Activated T-cell treated with anti-CD3 and anti-CD28 coated beads, Interleukin-2, amount 50 U/mL, for 24 hours (primary cell): ENCODE measurements around the gene HNRNPLL.
"Not testable (repeated sequence)": the region's sequence is repeated elsewhere in the genome, so short reads cannot be mapped to it uniquely, and the experiment has no call there.

Experiments used
- DNase-seq: peaks from one replicate; pipeline ENCODE4 v3.0.0-alpha.2; 2020
- H3K27ac Mint-ChIP-seq: 2 replicates; pipeline ENCODE4 v1.8.0; 2020; ENCODE audit warnings: mild to moderate bottlenecking, mixed read lengths
- H3K27me3 Mint-ChIP-seq: 2 replicates; pipeline ENCODE4 v1.8.0; 2020; ENCODE audit warnings: mixed read lengths
- H3K36me3 Mint-ChIP-seq: 2 replicates; pipeline ENCODE4 v1.8.0; 2020; ENCODE audit warnings: low read depth, mixed read lengths
- H3K4me1 Mint-ChIP-seq: 2 replicates; pipeline ENCODE4 v1.8.0; 2020; ENCODE audit warnings: low read depth, mixed read lengths
- H3K4me3 Mint-ChIP-seq: 2 replicates; pipeline ENCODE4 v1.8.0; 2020; ENCODE audit warnings: mild to moderate bottlenecking, moderate library complexity, mixed read lengths
- H3K9me3 Mint-ChIP-seq: 2 replicates; pipeline ENCODE4 v1.8.0; 2020; ENCODE audit warnings: mixed read lengths

The HNRNPLL gene

GRCh38 chr2:38560092-38560491 lies 42.6 kb downstream of the HNRNPLL start:
- no peaks in the 10 kb centered on the region for H3K9me3 Mint-ChIP-seq
- H3K4me3 Mint-ChIP-seq: no peak overlapping the region
- H3K27ac Mint-ChIP-seq: no peak overlapping the region
- peaks cover 51% of the 10 kb centered on the region for H3K36me3 Mint-ChIP-seq
- DNase-seq: no peak
- H3K4me1 Mint-ChIP-seq: peaks cover 1% of the 10 kb centered on the region
- H3K27me3 Mint-ChIP-seq: no peaks in the 10 kb centered on the region

- DNase-seq: no peak
- H3K27me3 Mint-ChIP-seq: no peaks in the 10 kb centered on the region
- H3K36me3 Mint-ChIP-seq: peaks cover 36% of the 10 kb centered on the region
- H3K27ac Mint-ChIP-seq: no peak overlapping the region
- H3K9me3 Mint-ChIP-seq: no peaks in the 10 kb centered on the region
- no peak overlapping the region for H3K4me3 Mint-ChIP-seq
- H3K4me1 Mint-ChIP-seq: peaks cover 3% of the 10 kb centered on the region
Observed at GRCh38 chr2:38557981-38558380, 44.7 kb downstream of the HNRNPLL start.

- no peak for DNase-seq
- no peak overlapping the region for H3K4me3 Mint-ChIP-seq
- H3K27me3 Mint-ChIP-seq: no peaks in the 10 kb centered on the region
- peaks cover 10% of the 10 kb centered on the region for H3K4me1 Mint-ChIP-seq
- peaks cover 35% of the 10 kb centered on the region for H3K36me3 Mint-ChIP-seq
- no peaks in the 10 kb centered on the region for H3K9me3 Mint-ChIP-seq
- H3K27ac Mint-ChIP-seq: no peak overlapping the region
Observed at GRCh38 chr2:38557217-38557616, 45.5 kb downstream of the HNRNPLL start.

GRCh38 chr2:38556006-38556801 lies 46.5 kb downstream of the HNRNPLL start:
- Mint-ChIP-seq H3K27ac (no peak overlapping the region), H3K4me1 (peaks cover 18% of the 10 kb centered on the region), H3K4me3 (no peak overlapping the region), H3K27me3 (no peaks in the 10 kb centered on the region), H3K36me3 (peaks cover 26% of the 10 kb centered on the region), H3K9me3 (no peaks in the 10 kb centered on the region)
- no peak for DNase-seq

- Mint-ChIP-seq H3K27ac (no peak overlapping the region), H3K9me3 (no peaks in the 10 kb centered on the region)
Observed at GRCh38 chr2:38554973-38555595, 47.6 kb downstream of the HNRNPLL start.

GRCh38 chr2:38553554-38553953 lies 49.2 kb downstream of the HNRNPLL start:
- H3K36me3 Mint-ChIP-seq: peaks cover 11% of the 10 kb centered on the region
- H3K27ac Mint-ChIP-seq: no peak overlapping the region
- no peak overlapping the region for H3K4me3 Mint-ChIP-seq
- H3K4me1 Mint-ChIP-seq: peaks cover 21% of the 10 kb centered on the region
- no peak for DNase-seq
- no peaks in the 10 kb centered on the region for H3K9me3 Mint-ChIP-seq
- no peaks in the 10 kb centered on the region for H3K27me3 Mint-ChIP-seq

More at GRCh38 chr2:38554973-38555595, 47.6 kb downstream of the HNRNPLL start:
- H3K4me3 Mint-ChIP-seq: no peak overlapping the region
- H3K36me3 Mint-ChIP-seq: peaks cover 16% of the 10 kb centered on the region
- H3K27me3 Mint-ChIP-seq: no peaks in the 10 kb centered on the region
- no peak for DNase-seq
- H3K4me1 Mint-ChIP-seq: peaks cover 21% of the 10 kb centered on the region

GRCh38 chr2:38552259-38552658 lies 50.5 kb downstream of the HNRNPLL start:
- Mint-ChIP-seq H3K4me3 (no peak overlapping the region), H3K27me3 (no peaks in the 10 kb centered on the region), H3K27ac (peak overlapping the region; percentile 45), H3K4me1 (peaks cover 27% of the 10 kb centered on the region), H3K36me3 (peaks cover 5% of the 10 kb centered on the region), H3K9me3 (no peaks in the 10 kb centered on the region)
- DNase-seq: no peak

GRCh38 chr2:38551746-38552145 lies 51.0 kb downstream of the HNRNPLL start:
- no peak overlapping the region for H3K4me3 Mint-ChIP-seq
- H3K4me1 Mint-ChIP-seq: peaks cover 30% of the 10 kb centered on the region
- H3K27ac Mint-ChIP-seq: peak overlapping the region; percentile 66
- H3K27me3 Mint-ChIP-seq: no peaks in the 10 kb centered on the region
- DNase-seq: no peak
- no peaks in the 10 kb centered on the region for H3K9me3 Mint-ChIP-seq
- H3K36me3 Mint-ChIP-seq: peaks cover 5% of the 10 kb centered on the region

GRCh38 chr2:38551171-38551570 lies 51.6 kb downstream of the HNRNPLL start:
- Mint-ChIP-seq H3K27ac (no peak overlapping the region), H3K4me1 (peaks cover 34% of the 10 kb centered on the region), H3K36me3 (peaks cover 5% of the 10 kb centered on the region), H3K4me3 (no peak overlapping the region), H3K9me3 (no peaks in the 10 kb centered on the region), H3K27me3 (no peaks in the 10 kb centered on the region)
- no peak for DNase-seq

- no peak overlapping the region for H3K4me3 Mint-ChIP-seq
- DNase-seq: no peak
- peaks cover 34% of the 10 kb centered on the region for H3K4me1 Mint-ChIP-seq
- H3K27ac Mint-ChIP-seq: no peak overlapping the region
- no peaks in the 10 kb centered on the region for H3K27me3 Mint-ChIP-seq
- peaks cover 5% of the 10 kb centered on the region for H3K36me3 Mint-ChIP-seq
- H3K9me3 Mint-ChIP-seq: no peaks in the 10 kb centered on the region
Observed at GRCh38 chr2:38549851-38550250, 52.9 kb downstream of the HNRNPLL start.

- DNase-seq: no peak
- Mint-ChIP-seq H3K27me3 (no peaks in the 10 kb centered on the region), H3K9me3 (no peaks in the 10 kb centered on the region), H3K27ac (no peak overlapping the region), H3K36me3 (peaks cover 5% of the 10 kb centered on the region), H3K4me3 (no peak overlapping the region), H3K4me1 (peaks cover 34% of the 10 kb centered on the region)
Observed at GRCh38 chr2:38549071-38549704, 53.5 kb downstream of the HNRNPLL start.

GRCh38 chr2:38547791-38548190 lies 54.9 kb downstream of the HNRNPLL start:
- Mint-ChIP-seq H3K9me3 (no peaks in the 10 kb centered on the region), H3K36me3 (peaks cover 5% of the 10 kb centered on the region), H3K4me1 (peaks cover 38% of the 10 kb centered on the region), H3K27me3 (no peaks in the 10 kb centered on the region), H3K27ac (no peak overlapping the region), H3K4me3 (no peak overlapping the region)
- no peak for DNase-seq

- Mint-ChIP-seq H3K4me1 (peaks cover 36% of the 10 kb centered on the region), H3K27me3 (no peaks in the 10 kb centered on the region), H3K27ac (no peak overlapping the region), H3K4me3 (no peak overlapping the region), H3K36me3 (peaks cover 2% of the 10 kb centered on the region), H3K9me3 (no peaks in the 10 kb centered on the region)
- no peak for DNase-seq
Observed at GRCh38 chr2:38546585-38546984, 56.1 kb downstream of the HNRNPLL start.

- no peak overlapping the region for H3K4me3 Mint-ChIP-seq
- no peak overlapping the region for H3K27ac Mint-ChIP-seq
- H3K27me3 Mint-ChIP-seq: no peaks in the 10 kb centered on the region
- no peak for DNase-seq
- H3K9me3 Mint-ChIP-seq: no peaks in the 10 kb centered on the region
- peaks cover 33% of the 10 kb centered on the region for H3K4me1 Mint-ChIP-seq
- peaks cover under 1% of the 10 kb centered on the region for H3K36me3 Mint-ChIP-seq
Observed at GRCh38 chr2:38546064-38546463, 56.7 kb downstream of the HNRNPLL start.

- H3K27ac Mint-ChIP-seq: peak overlapping the region; percentile 83
- peaks cover 25% of the 10 kb centered on the region for H3K4me1 Mint-ChIP-seq
- not testable (repeated sequence) for H3K9me3 Mint-ChIP-seq, DNase-seq, H3K4me3 Mint-ChIP-seq, H3K27me3 Mint-ChIP-seq, H3K36me3 Mint-ChIP-seq
Observed at GRCh38 chr2:38542248-38542631, 60.5 kb downstream of the HNRNPLL start.
